ENCODE data around the gene ZNHIT3. TPM values are rescaled to one million over a fixed set of nuclear protein-coding genes. Genes with fewer than 3 reads are reported as not detected.

The ZNHIT3 gene
- total RNA-seq, 3 donors from 2014 or later = 46.7 to 59.0 (median 50.8) TPM

GRCh38 chr17:36542755-36543154, 56.3 kb downstream of the ZNHIT3 start:
- no peak for DNase-seq

GRCh38 chr17:36544044-36544306, 57.5 kb downstream of the ZNHIT3 start:
- no peak for ATAC-seq
- H3K9me3 Mint-ChIP-seq = no peaks in the 10 kb centered on the region
- no peak for DNase-seq
- H3K36me3 Mint-ChIP-seq (ENCODE audit: insufficient read depth) = peaks cover 14% of the 10 kb centered on the region
- H3K4me1 Mint-ChIP-seq (ENCODE audit: low read depth) = peaks cover 32% of the 10 kb centered on the region
- no peaks in the 10 kb centered on the region for H3K27me3 Mint-ChIP-seq (ENCODE audit: low read depth)
- H3K4me3 Mint-ChIP-seq = peak overlapping the region; percentile 97

More at GRCh38 chr17:36542755-36543154, 56.3 kb downstream of the ZNHIT3 start:
- Mint-ChIP-seq H3K9me3 (no peaks in the 10 kb centered on the region), H3K27me3 (ENCODE audit: low read depth) (no peaks in the 10 kb centered on the region), H3K4me1 (ENCODE audit: low read depth) (peaks cover 21% of the 10 kb centered on the region), H3K36me3 (ENCODE audit: insufficient read depth) (peaks cover 19% of the 10 kb centered on the region), H3K4me3 (peak overlapping the region; percentile 13)
- ATAC-seq = no peak

DNA sequence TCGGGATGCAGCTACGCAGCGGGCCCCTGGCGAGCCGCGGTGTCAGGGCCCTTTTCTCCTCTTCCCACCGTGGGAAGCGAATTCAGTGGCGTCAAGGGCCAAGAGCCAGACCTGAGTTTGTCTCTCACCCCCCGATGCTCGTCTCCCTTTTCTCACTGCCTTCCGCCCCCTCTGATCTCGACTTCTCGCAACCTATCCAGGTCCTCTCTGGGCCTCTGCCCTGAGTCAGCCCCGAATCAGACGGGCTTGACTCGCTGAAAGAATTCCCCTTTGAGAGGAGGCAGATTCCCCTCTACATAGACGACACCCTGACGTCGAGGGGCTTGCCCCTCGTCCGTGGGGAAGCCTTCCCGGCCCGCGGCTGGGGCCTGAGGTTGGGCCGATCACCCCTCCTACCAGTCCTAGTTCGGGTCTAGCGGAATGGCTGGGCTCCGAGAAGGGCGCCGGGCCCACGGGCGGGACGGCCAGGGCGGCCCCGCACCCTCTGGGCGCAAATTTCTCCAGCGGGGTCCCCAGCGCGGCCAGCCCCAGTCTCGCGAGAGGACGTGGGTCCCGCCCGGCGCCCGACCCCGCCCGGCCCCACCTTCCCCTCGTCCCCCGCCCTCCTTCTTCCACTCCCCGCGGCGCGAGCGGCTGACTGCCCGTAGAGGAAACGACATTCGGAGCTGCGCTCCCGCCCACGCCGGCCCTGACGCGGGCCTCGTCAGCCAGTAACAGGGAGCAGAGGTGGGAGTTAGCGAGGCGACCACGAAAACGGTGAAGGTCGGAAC, 58.0 kb downstream of the ZNHIT3 start, which contains the start of gene GGNBP2:
GGNBP2 (plus strand) TSS at position 613 of the 770 bp plus-strand sequence. CDS start 806 bp downstream, outside the sequence.
- Mint-ChIP-seq H3K27me3 (ENCODE audit: low read depth) (no peaks in the 10 kb centered on the region), H3K36me3 (ENCODE audit: insufficient read depth) (peaks cover 14% of the 10 kb centered on the region), H3K4me1 (ENCODE audit: low read depth) (peaks cover 34% of the 10 kb centered on the region), H3K9me3 (no peaks in the 10 kb centered on the region), H3K4me3 (peak within 1 kb of the TSS; percentile 97)
- DNase-seq = peak; percentile 83
- ATAC-seq = peak; percentile 72

GRCh38 chr17:36545077-36545464, 58.6 kb downstream of the ZNHIT3 start:
- peaks cover 40% of the 10 kb centered on the region for H3K4me1 Mint-ChIP-seq (ENCODE audit: low read depth)
- no peaks in the 10 kb centered on the region for H3K27me3 Mint-ChIP-seq (ENCODE audit: low read depth)
- peak; percentile 23 to 31 for ATAC-seq
- peak overlapping the region; percentile 97 for H3K4me3 Mint-ChIP-seq
- peaks cover 11% of the 10 kb centered on the region for H3K36me3 Mint-ChIP-seq (ENCODE audit: insufficient read depth)
- no peaks in the 10 kb centered on the region for H3K9me3 Mint-ChIP-seq
- DNase-seq = no peak

Other genes with a start within 250 kb of the ZNHIT3 start
- under 1 TPM in 1 of 3 donors, not detected in 2; 0.13 TPM for gene TBC1D3I, start 222.1 kb upstream of the ZNHIT3 start, total RNA-seq
- gene TBC1D3G, start 162.8 kb upstream of the ZNHIT3 start, total RNA-seq = not detected
- not detected for gene TBC1D3H, start 98.2 kb upstream of the ZNHIT3 start, total RNA-seq
- gene MYO19, start 48.2 kb downstream of the ZNHIT3 start, total RNA-seq = 100 to 1,000 TPM; 138 to 153 (median 151) TPM
- 10 to 100 TPM; 34.7 to 45.9 (median 38.0) TPM for gene PIGW, start 48.3 kb downstream of the ZNHIT3 start, total RNA-seq
- 10 to 100 TPM; 49.7 to 59.0 (median 51.5) TPM for gene GGNBP2, start 58.2 kb downstream of the ZNHIT3 start, total RNA-seq
- gene DHRS11, start 105.2 kb downstream of the ZNHIT3 start, total RNA-seq = 10 to 100 TPM; 11.6 to 13.0 (median 12.0) TPM
- 10 to 100 TPM; 17.2 to 23.8 (median 22.4) TPM for gene MRM1, start 114.9 kb downstream of the ZNHIT3 start, total RNA-seq

All from activated T-cell treated with anti-CD3 and anti-CD28 coated beads, Interleukin-2, amount 50 U/mL, for 4 hours (primary cell).